GM23248 (cell line): ENCODE results near the gene GALNS.

ENCODE experiments used
- EZH2 ChIP-seq: fragments of 200-600 bp; sonication (generic); IDR thresholded peaks from 2 replicates; pipeline ENCODE4 v1.6.1; 2018; ENCODE audit warnings: antibody characterized with exemption, mild to moderate bottlenecking; ENCODE audit not compliant: insufficient read depth, poor library complexity, severe bottlenecking
- EZH2phosphoT487 ChIP-seq: fragments of 200-600 bp; sonication (generic); IDR thresholded peaks from 2 replicates; pipeline ENCODE4 v1.6.1; 2018; ENCODE audit warnings: antibody characterized with exemption, moderate library complexity, mild to moderate bottlenecking, low read depth; ENCODE audit not compliant: insufficient read depth

- no peak for TF ChIP-seq EZH2
- no peak for TF ChIP-seq EZH2phosphoT487
Observed at GRCh38 chr16:88857728-88858339, 1.1 kb upstream of the GALNS start.
